Activated CD8-positive, alpha-beta memory T cell treated with anti-CD3 and anti-CD28 coated beads for 48 hours (primary cell): ENCODE measurements around the gene DNAH7.

Experiments
- DNase-seq, 3 experiments: peaks; one replicate each; pipeline ENCODE4 v3.0.0-alpha.2; 2020; ENCODE audit warnings: low read depth in 2 of 3, low spot score in 2 of 3

The DNAH7 gene

GRCh38 chr2:195815083-195815482 is 253.6 kb downstream of the DNAH7 start:
- no peak for DNase-seq

DNA sequence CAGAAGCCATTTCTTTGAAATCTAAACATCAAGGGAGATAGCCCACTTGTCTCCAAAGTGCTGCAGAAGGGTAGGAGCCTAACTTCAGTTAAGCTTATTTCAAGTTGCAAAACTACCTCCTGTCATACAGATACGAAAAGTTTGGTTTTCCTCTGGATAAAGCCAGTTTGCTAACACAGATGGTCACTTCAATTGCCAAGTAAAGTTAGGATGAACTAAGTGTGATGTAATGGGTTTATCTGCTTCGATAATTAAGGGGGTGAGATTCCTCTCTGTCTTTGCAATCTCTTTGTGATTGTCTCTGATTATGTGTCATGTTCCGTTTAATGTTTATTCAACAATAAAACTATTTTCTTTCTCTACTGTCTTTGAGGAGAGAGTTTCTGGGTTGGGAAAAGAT is 255.2 kb downstream of the DNAH7 start:
- no peak for DNase-seq

DNA sequence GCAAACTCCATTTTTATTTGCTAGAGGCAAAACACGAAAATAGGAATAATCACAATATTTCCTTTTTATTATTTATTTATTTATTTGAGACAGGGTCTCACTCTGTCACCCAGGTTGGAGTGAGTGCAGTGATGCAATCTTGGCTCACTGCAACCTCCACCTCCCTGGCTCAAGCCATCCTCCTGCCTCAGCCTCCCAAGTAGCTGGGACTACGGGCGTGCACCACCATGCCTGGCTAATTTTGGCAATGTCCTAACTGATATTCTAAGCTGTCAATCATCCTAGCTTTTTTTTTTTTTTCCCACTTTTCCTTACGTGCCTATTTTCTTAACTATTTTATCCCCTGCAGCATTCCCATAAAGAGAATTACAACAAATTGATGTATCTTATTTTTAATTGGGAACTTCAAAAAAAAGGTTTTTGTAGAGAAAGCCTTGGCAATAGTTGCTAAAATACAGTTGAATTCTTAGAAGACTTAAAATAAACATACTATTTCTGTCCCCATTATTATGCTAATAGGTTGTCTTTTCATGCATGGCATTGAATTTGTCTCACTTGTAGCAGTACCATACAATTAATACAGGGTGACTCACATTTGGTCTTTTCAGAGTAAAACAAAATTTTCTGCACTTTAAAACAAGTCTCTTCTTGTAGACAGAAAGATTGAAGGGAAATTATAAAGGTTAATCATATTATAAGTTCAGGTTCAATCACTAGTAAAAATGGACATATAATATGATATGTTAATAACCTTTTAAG is 258.1 kb downstream of the DNAH7 start:
- DNase-seq: no peak

DNA sequence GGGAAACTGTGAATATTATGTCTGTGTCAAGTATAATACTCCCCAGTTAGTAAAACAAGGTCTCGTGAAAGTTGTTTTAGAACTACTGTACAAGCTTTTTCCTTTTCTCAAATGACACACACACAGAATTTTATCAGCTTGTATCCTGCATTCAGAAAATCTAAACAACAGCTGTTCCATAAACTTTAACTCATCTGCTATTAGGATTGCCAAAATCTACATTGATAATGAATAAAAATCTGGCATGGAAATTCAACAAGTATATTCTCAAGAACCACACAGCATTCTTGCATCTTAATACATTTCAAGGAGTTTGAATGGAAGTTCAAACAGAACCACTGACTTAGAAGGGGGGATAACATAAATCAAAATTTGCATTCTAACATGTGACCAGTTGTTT is 260.4 kb downstream of the DNAH7 start:
- DNase-seq: no peak

DNA sequence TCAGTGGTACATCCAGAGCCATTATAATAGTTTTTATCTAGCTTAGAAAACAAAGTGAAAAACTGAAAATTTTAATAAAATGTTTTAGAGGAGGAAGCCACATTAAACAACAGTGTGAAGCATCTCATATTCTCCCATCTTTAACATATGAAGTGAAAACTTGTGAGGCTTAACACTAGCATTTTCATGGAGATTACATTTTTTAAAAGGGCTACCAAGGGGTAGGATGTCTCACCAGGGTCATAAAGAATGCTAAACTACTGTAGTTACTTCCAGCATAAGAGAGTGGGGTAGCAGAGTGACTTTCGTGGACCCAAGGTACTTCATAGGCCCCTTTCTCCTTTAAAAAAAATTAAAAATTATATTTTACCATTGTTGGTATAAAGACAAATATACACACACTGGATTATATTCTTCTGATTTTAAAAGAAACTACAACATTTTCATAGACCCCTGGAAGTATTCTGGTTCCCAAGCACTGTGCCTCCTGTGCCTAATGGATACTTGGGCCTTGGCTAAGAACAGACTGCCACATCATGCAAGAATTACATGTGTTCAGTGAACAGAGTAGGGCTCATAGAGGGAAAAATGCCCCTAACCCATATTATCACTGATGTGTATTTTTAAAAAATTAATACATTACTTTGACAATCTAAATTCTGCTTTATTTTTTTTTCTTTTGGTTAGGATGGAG is 263.2 kb downstream of the DNAH7 start:
- DNase-seq: no peak

GRCh38 chr2:195795879-195796278 is 272.8 kb downstream of the DNAH7 start:
- DNase-seq: no peak

DNA sequence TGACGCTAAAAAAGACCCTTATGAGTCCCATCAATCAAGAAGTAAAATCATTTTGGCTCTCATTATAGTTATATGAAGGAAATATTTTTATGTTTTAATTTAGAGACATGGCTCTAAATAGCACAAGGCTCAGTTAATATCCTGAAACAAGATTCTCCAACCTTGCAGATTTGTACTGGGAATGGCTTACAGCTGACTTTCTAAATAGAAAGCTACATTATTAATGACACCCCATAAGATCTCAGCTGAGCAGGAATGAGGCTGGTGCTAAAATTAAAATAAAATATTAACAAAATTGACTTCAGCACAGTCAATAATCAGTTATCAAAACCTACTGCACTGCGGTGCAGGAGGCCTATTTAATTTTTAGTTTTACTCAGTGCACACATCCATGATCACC is 274.8 kb downstream of the DNAH7 start:
- DNase-seq: no peak

DNA sequence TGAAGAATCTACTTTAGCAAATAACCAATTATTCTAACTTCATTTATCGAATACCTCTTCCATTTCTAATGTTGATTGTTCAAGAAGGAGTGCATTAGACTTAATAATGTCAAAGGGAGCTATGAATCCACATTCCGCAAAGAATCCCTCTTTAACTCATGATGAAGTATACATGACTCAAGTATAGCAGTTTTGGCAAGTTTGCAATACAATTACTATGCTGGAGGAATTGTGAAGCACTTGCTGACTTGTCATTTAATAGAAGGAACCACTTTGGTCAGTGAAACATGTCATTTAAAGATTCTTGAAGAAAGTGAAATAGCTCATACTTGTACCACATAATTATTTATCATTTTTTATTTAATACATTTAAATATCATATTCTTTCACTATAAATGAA is 286.5 kb downstream of the DNAH7 start:
- DNase-seq: no peak

DNA sequence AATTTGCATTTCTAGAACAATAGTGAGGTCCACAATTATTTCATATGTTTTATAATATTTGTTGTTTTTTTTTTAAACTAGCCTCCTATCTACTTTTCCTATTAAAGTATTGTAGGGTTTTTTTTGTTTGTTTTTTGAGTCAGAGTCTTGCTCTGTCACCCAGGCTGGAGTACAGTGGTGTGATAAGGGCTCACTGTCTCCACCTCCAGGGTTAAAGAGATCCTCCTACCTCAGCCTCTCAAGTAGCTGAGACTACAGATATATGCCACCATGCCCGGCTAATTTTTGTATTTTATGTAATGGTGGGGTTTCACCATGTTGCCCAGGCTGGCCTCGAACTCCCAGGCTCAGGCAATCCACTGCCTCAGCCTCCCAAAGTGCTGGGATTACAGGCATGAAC is 289.1 kb downstream of the DNAH7 start:
- DNase-seq: no peak

GRCh38 chr2:195769975-195770374 is 298.7 kb downstream of the DNAH7 start:
- no peak for DNase-seq

GRCh38 chr2:195768431-195768830 is 300.2 kb downstream of the DNAH7 start:
- no peak for DNase-seq

GRCh38 chr2:195766691-195767090 is 301.9 kb downstream of the DNAH7 start:
- DNase-seq: no peak

GRCh38 chr2:195763866-195764265 is 304.8 kb downstream of the DNAH7 start:
- DNase-seq: no peak

- DNase-seq: no peak
These were observed 308.8 kb downstream of the DNAH7 start for GRCh38 chr2:195759877-195760276.

- DNase-seq: no peak
These were observed 309.8 kb downstream of the DNAH7 start for GRCh38 chr2:195758846-195759245.

DNA sequence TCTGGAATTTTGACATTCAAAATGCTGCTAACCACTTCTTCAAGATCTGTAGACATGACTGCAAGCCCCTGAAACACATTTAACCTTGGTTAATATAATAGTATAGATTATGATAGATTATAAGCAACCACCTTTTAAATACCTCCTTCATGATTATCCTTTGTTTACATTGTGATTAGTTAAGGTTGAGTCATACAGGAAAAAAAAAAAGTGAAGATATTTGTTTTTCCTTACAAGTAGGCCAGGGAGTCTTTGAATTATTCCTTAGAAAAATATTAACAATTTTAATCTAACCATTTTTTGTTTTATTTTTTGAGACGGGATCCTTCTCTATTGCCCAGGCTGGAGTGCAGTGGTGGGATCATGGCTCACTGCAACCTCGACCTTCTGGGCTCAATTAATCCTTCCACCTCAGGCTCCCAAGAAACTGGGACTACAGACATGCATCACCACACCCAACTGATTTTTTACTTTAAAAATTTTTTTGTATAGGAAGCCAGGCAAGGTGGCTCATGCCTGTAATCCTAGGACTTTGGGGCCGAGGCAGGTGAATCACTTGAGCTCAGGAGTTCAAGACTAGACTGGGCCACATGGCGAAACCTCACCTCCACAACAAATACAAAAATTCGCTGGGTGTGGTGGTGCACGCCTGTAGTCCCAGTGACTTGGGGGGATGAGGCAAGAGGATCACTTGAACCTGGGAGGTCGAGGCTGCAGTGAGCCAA is 312.3 kb downstream of the DNAH7 start:
- DNase-seq: no peak

DNA sequence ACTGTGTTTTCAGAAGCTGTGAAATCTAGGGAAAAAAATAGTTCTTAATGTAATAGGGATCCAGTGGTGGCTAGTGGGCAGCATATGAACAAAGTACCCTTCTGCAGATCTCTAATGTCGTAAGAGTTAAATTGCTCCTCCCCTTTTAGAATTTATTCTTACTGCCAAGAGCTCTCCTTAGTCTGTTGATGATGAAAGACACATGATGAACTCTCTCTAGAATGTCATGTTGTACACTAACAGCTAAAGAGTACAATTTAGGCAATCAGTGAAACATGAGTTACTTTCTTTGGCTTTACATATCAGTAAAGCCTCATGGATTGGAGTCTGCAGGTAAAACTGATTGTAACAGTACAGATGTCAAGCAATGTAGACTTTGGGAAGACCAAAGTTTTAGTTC is 327.4 kb downstream of the DNAH7 start:
- DNase-seq: no peak

DNA sequence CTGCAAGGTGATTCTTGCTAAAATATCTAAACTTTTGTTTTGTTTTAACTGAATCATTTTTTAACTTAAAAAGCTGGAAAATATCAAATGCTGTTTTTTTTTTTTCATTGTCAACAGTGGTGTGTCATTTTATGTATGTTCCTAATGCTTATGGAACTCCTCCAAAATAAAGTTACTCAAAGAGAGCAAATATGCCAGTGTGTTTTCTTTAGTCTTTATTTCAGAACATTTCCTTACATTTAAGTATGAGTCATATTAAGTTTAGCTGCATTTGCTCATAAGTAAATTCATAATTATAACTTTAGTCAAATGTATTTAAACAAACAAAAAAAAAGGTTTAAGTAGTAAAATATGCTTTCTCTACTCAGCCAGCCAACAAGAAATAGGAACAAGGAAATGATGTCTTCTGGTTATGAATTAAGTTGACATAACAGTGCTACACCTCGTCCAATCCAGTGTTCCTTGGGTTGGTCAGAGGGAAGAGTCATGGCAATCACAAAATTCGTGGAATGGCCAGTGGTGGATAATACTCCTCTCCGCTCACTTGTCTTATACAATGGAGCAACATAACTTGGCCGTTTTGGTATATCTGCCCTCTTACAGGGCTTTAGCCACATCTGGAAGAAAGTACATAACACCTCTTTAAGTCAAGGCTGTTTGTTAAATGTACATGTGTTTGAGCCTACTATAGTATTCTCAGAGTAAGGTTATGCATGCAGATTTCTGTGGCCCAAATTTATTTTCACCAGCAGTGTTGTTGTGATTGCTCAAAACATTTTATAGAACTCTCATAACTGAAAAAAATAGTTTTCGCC is 330.9 kb downstream of the DNAH7 start:
- no peak for DNase-seq

GRCh38 chr2:195735347-195735746 is 333.3 kb downstream of the DNAH7 start:
- no peak for DNase-seq

DNA sequence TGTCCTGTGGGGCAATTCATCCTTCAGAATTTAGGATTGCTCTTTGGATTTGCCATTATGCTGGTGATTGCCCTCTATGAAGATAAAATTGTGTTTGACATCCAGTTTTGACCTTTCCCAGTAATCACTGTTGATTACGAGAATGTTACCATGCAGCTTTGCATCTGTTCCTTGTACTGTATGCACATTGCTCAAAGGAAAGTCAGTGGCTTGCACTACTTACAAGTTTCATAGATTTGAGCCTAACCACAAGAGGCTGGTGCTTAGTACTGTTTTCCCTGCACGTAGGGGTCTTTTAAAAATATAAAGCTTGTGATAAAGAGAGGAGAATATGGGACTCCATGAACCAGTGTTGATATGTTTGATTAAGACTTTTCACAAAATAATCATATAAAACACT is 333.7 kb downstream of the DNAH7 start:
- no peak for DNase-seq

- no peak for DNase-seq
These were observed 334.2 kb downstream of the DNAH7 start for GRCh38 chr2:195734395-195734794.
